GM06990 (cell line): ENCODE data around the gene PRSS53.

ENCODE experiments used
- DNase-seq: peaks from one replicate; pipeline ENCODE4 v3.0.0-alpha.2; 2011; ENCODE audit not compliant: insufficient read length; ENCODE audit errors: extremely low read depth
- H3K27me3 ChIP-seq: replicated peaks from 2 replicates; pipeline ENCODE4 v1.6.0; 2011; ENCODE audit warnings: low read length; ENCODE audit not compliant: control insufficient read depth, insufficient read depth
- H3K36me3 ChIP-seq: 2 replicates; pipeline ENCODE4 v1.5.1; 2011; ENCODE audit warnings: low read length; ENCODE audit not compliant: control insufficient read depth, insufficient read depth
- H3K4me3 ChIP-seq: replicated peaks from 2 replicates; pipeline ENCODE4 v1.5.1; 2011; ENCODE audit warnings: low read depth, mild to moderate bottlenecking, control low read depth, low read length
- TF ChIP-seq, protein P1 (sequence below): IDR thresholded peaks from 2 replicates; pipeline ENCODE4 v1.5.1; 2011; ENCODE audit warnings: low read length, control low read depth, mild to moderate bottlenecking, inconsistent platforms; ENCODE audit not compliant: insufficient read depth, poor library complexity, severe bottlenecking

Gene PRSS53

GRCh38 chr16:31125844-31126243, 37.1 kb upstream of the PRSS53 start:
- DNase-seq: no peak
- Histone ChIP-seq H3K4me3 (no peak overlapping the region), H3K27me3 (no peaks in the 10 kb centered on the region), H3K36me3 (peaks cover 12% of the 10 kb centered on the region)
- TF ChIP-seq, protein P1, sequence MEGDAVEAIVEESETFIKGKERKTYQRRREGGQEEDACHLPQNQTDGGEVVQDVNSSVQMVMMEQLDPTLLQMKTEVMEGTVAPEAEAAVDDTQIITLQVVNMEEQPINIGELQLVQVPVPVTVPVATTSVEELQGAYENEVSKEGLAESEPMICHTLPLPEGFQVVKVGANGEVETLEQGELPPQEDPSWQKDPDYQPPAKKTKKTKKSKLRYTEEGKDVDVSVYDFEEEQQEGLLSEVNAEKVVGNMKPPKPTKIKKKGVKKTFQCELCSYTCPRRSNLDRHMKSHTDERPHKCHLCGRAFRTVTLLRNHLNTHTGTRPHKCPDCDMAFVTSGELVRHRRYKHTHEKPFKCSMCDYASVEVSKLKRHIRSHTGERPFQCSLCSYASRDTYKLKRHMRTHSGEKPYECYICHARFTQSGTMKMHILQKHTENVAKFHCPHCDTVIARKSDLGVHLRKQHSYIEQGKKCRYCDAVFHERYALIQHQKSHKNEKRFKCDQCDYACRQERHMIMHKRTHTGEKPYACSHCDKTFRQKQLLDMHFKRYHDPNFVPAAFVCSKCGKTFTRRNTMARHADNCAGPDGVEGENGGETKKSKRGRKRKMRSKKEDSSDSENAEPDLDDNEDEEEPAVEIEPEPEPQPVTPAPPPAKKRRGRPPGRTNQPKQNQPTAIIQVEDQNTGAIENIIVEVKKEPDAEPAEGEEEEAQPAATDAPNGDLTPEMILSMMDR: no peak

GRCh38 chr16:31120129-31120528, 31.4 kb upstream of the PRSS53 start:
- no peak for DNase-seq
- Histone ChIP-seq H3K36me3 (peaks cover 8% of the 10 kb centered on the region), H3K27me3 (no peaks in the 10 kb centered on the region), H3K4me3 (no peak overlapping the region)
- TF ChIP-seq, protein P1: no peak

DNA sequence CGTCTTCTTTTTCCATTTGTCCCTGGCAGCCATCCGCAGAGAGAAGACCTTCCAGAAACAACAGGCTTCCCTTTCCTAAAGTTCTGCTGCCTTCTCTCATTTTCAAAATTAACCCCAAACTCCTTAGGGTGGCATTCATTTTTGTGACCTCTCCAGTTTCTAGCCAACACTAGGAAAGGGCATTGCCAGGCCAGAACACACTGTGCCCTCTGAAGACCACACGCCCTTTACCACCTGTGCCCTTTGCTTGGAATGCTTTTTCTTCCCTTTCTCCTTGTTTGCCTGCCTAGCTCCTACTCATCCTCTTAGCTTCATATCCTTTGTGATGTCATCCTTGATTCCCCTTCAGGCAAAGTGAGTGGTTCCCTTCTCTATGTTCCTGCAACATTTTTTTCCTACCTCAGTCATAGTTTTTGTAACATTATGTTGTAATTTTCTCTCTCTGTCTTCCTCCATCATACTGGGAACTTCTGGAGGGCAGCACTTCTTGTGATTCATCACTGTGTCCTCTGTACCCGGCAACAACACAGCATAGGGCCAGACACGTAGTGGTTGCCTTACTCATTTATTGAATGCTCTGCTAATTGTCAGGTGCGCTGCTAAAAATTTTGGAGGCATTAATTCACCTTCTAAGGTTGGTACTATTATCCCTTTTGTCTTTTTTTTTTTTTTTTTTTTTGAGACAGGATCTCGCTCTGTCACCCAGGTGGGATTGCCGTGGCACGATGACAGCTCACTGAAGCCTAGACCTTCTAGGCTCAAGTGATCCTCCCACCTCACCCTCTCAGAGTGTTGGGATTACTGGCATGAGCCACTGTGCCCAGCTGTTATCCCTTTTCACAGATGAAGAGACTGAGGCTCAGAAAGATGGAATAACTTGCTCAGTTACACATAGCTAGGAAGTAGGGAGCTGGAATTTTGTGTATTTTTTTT, 29.7 kb upstream of the PRSS53 start:
- H3K36me3 ChIP-seq: peaks cover 11% of the 10 kb centered on the region

DNA sequence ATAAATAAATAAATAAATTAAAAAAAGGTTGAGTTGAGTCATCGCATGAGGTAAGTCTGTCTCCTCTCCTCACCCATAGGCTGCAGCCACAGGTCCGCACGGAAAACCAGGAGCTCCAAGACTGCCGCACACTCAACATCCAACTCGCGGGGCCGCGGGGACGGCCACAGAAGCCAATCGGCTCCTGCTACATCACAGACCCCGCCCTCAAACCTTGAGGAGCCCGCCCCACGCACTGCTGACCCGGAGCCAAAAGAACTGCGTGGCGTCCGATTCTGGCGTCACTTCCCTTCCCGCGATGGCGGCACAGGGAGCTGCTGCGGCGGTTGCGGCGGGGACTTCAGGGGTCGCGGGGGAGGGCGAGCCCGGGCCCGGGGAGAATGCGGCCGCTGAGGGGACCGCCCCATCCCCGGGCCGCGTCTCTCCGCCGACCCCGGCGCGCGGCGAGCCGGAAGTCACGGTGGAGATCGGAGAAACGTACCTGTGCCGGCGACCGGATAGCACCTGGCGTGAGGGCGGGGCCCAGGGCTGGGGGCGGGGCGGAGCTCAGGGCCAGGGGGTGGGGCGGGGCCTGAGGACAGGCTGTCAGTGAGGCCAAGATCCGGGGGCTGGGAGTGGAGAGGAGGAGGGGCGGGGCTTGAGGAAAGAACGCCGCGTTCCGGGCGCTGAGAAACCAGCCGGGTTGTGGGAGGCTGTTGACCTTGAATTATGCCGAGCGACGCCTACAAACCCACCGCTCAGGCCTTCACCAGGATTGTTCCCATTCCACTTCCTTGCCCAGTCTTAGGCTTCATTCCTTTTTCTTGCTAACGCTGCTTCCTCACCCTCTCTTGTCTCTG, 28.9 kb upstream of the PRSS53 start, which contains the start of gene KAT8:
Gene KAT8, plus strand, starts transcription at position 281 of the 839 bp plus-strand sequence. Its CDS starts 18 bp downstream, at position 299.
- peaks cover 14% of the 10 kb centered on the region for H3K36me3 ChIP-seq
- H3K27me3 ChIP-seq: no peaks in the 10 kb centered on the region
- peak within 1 kb of the TSS; percentile 83 for H3K4me3 ChIP-seq
- peak; percentile 93 for DNase-seq
- TF ChIP-seq, protein P1: no peak

More for the DNA sequence above, 29.7 kb upstream of the PRSS53 start:
- Histone ChIP-seq H3K27me3 (no peaks in the 10 kb centered on the region), H3K4me3 (peak overlapping the region; percentile 83)
- TF ChIP-seq, protein P1: no peak
- DNase-seq: no peak

- DNase-seq: no peak
- peaks cover 24% of the 10 kb centered on the region for H3K36me3 ChIP-seq
- no peaks in the 10 kb centered on the region for H3K27me3 ChIP-seq
- H3K4me3 ChIP-seq: no peak overlapping the region
- TF ChIP-seq, protein P1: no peak
Measured at GRCh38 chr16:31114468-31114867, 25.7 kb upstream of the PRSS53 start.
